Upper lobe of left lung (tissue), 4 donors: ENCODE results near the gene NRXN2.

Source experiments
- CTCF ChIP-seq, 6 experiments: fragments of 450-650 bp in 4 of 6; fragments of 200-600 bp in 2 of 6; sonication (generic) in 2 of 6; IDR thresholded peaks; one replicate each; pipeline ENCODE4 v1.5.1; 2016 to 2019; ENCODE audit warnings: antibody characterized with exemption in 6 of 6
- EP300 ChIP-seq, 4 donors: sonication (generic); formaldehyde crosslinking; IDR thresholded peaks; one replicate each; pipeline ENCODE4 v1.5.1; 2017; ENCODE audit warnings: antibody characterized with exemption in 4 of 4, control low read depth in 2 of 4
- POLR2A ChIP-seq, 4 donors: fragments of 450-650 bp; IDR thresholded peaks; one replicate each; pipeline ENCODE4 v1.5.1; 2016 to 2017; ENCODE audit warnings: antibody characterized with exemption in 4 of 4, mild to moderate bottlenecking in 2 of 4

GRCh38 chr11:64660205-64660604 is 62.8 kb downstream of the NRXN2 start:
- TF ChIP-seq CTCF (IDR thresholded peaks at IDR 0.05) (no peak), POLR2A (IDR thresholded peaks at IDR 0.05) (no peak), EP300 (IDR thresholded peaks at IDR 0.05) (no peak)
